NCI-H345 treated with DMSO at 0.1 percent for 48 hours (cell line): ENCODE results near the gene SLC46A3.
"Not testable (repeated sequence)": the region's sequence is repeated elsewhere in the genome, so short reads cannot be mapped to it uniquely, and the experiment has no call there.

ENCODE experiments used
- DNase-seq: peaks from one replicate; lab custom pipeline; 2025; ENCODE audit not compliant: unreplicated experiment; lab: John Stamatoyannopoulos, UW

The SLC46A3 gene

DNA sequence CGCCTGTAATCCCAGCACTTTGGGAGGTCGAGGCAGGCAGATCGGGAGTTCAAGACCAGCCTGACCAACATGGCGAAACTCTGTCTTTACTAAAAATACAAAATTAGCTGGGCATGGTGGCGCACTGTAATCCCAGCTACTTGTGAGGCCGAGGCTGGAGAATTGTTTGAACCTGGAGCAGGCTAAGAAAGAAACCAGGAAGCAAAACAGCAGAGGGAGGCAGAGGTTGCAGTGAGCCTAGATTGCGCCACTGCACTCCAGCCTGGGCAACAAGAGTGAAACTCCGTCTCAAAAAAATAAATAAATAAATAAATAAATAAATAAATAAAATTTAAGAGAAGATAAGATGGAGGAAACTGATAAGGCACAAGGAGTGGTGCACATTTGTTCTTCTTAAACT, 35.6 kb downstream of the SLC46A3 start:
- DNase-seq: not testable (repeated sequence)

DNA sequence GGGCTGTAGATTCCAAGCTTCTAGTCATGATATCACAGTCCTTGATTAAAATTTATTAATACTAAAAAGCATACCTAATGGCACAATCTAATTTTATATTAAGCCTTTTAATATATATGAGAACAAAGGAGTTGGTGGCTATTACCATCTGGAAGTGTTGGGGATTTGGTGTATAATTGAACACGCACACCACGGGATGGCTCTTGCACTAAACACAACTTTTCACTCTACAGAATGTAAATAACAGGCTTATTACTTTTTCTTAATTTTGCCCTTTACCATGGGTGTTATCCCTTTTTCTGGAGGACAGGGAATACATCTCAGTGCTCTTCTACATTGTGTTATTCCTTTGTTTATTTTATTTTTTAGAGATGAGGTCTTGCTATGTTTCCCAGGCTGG, 38.2 kb downstream of the SLC46A3 start:
- no peak for DNase-seq

DNA sequence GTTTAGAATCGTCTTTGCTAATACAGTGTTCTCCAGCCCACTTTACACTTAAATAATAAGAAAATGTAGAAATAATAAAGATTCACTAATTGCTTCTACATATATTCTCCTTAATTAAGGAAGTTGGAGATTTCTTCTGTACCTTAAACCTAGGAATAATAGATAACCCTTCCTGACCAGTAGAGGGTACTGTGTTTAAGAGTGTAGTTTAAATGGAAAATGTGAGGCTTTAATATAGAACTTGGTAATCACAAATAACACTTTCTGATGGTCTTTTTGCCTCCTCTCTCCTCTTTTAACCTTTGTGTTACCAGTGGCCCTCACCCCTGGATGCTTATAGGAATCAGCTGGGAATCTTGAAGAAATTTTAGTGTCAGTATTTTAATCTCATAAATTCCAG, 39.1 kb downstream of the SLC46A3 start:
- DNase-seq: no peak

DNA sequence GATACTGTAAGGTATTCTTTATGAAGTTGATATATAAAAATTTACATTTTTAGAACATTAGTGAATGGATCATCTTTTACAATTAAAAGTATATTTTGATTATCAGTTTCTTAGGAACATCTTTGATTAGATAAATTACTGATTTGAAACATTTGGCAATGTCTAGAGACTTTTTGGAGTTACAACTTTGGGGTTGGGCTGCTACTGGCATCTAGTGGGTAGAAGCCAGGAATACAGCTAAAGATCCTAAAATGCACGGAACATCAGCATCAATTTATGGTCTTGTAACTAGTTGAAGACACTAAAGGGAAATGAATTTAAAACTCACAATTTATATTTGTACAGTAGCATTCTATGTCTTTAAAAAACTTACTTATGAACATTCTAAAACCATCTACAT, 40.0 kb downstream of the SLC46A3 start:
- no peak for DNase-seq

DNA sequence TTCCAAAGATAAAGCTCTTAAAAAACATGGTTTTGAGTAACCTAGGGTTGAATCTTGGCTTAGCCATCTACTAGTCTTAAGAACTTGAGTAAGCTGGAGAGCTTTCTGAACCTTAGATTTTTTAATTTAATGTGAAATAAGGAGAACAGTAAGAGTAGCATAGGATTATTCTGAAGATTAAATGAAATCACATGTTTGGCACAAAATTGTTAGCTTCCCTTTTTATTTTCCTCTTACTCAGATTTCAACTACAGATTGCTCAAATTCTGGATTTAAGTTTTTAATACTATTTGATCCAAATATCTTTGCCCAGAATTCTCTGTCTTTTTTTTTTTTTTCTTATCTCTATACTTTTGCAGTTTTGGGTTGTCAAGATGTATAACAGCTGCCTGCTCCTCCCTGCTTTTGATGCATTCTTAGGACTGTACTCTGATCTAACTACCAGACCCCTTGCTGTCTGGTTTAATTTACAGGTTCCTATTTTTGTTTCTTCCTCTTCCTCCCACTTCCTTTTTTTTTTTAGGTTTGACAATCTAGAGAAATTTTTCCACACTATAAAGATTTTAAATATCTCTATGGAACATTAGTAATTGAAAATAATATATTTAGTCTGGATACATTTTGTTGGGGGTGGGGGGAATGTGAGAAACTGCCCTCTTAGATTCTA, 47.5 kb downstream of the SLC46A3 start:
- DNase-seq: no peak

DNA sequence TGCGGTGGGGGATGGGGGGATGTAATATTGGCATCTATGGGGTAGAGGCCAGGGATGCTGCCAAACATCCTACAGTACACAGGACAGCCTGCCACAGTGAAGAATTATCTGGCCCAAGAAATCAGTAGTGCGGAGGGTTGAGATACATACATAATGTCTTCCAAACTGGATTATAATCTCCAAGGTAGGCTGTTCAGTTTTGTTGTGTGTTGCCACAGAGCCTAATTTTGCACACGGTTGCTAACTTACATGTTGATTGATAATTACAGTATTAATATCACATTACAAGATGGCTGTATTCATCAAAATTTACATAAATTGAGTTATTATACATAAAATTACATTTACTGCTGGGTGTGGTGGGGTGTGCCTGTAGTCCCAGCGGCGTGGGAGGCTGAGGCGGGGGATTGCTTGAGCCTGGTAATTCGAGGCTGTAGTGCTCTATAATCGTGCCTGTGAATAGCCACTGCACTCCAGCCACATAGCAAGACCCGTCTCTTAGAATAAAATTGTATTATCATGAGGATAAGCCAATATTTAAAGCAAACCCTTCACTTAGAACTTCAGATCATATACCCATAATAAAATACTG, 51.8 kb downstream of the SLC46A3 start:
- no peak for DNase-seq

DNA sequence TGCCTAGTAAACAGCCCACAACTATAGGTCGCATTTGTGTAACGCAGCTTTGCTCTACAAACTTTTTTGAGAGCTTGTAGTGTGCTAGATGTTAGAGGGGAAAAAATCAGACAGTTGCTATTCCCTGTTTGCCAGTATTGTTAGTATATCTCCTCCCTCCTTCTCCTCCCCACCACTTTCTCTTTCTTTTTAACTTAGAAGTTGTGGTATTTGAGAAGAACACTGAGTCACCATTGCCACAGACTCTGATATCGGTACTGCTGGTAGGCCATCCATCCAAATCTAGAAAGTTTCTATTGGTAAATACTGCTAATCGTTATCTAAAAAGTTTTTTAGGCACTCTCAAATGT, 59.2 kb downstream of the SLC46A3 start:
- DNase-seq: no peak

DNA sequence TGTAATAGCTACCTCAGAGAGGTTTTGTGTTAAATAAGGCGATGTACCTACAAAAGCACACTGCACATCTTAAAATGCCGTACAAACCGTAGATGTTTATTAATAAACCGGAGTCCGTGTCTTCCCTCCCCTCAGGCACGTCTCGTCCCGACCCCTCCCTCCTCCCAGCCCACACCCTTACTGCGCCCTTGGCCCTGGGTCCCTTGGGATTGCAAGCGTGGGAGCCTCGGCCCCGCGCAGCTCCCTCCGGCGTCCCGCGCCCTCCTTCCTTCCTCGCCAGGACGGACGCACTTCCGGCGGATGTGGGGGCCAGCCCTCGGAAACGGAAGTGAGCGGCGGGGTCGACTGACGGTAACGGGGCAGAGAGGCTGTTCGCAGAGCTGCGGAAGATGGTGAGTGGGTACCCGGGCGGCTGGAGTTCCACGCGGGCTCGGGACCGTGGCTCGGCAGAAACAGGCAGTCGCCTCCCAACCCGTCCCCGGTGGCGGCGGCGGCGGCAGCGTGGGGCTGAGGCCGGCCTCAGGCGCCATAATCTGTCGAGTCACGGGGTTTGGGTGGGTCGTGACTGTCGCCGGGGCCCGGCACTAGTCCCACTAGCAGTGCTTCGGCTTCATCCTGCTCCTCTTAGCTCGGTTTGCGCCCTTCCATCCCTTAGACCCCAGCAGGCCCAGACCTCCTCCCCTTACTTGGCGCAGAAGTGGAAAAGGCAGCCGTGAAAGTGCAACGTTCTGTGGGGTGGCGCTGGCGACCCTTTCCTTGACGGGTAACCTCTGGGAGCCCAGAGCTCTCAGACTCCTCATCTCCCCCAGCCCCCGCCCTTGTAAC, 59.8 kb downstream of the SLC46A3 start, which contains the start of gene POMP:
TSS of gene POMP (plus strand) at position 335 of the 825 bp plus-strand sequence. CDS start at position 390, 55 bp downstream.
- DNase-seq: peak; percentile 72

DNA sequence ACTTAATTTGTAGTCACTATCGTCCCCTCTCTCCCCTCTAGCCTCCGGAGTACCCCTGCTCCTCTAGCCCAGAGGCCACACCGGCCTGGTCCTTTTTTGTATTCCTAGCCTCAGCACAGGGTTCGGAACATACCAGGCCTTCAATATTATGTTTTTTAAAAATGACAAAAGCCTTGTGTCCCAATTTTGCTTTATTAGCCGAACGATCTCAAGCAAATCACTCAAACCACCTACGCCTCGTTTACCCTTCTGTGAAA, 60.3 kb downstream of the SLC46A3 start:
- no peak for DNase-seq

DNA sequence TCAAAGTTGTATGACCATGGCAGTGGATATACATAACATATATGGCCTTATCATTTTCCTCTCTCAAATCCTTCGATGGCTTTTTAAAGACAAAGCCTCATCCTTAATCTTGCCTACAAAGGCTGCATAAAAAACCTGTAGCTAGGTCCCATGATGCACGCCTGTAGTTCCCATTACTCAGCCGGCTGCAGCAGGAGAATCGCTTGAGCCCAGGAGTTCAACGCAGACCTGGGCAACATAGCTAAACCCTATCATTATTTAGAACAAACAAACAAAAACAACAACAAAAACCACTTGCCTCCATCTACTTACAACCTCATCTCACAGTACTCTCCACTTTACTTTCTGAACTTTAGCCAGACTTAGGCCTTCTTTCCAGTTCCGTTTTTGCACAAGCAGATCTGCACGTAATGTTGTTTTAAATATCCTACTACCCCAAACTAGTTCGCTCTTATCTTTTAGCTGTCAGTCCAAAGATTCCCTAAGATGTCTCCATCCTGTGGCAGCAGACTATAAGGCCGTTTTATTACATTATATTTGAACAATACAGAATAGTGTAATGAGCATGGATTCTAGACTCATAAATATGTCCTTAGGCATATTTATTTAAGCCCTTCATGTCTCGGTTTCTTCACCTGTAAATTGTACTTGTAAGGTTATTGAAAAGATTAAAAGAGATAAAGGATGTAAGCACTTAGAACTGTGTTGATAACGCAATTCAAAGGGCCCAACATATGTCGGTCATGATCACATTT, 60.8 kb downstream of the SLC46A3 start:
- no peak for DNase-seq

DNA sequence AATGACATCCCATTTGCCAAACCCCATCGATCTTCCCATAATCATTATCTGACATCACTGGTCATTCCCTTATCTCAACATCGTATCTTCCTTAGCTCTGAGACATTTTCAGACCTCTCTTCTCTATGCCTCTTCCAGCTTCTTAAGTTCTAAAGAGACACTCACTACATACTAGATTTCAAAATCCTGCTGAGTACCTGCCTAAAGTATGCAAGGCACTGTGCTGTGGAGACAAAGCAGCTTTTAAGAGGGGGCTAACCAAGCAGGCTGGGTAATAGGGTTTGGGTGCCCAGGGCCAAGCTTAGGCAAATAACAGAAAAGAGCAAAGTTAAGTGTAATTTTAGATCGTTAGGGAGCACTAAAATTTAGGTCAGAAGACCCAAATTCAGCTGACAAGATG, 63.2 kb downstream of the SLC46A3 start:
- no peak for DNase-seq

DNA sequence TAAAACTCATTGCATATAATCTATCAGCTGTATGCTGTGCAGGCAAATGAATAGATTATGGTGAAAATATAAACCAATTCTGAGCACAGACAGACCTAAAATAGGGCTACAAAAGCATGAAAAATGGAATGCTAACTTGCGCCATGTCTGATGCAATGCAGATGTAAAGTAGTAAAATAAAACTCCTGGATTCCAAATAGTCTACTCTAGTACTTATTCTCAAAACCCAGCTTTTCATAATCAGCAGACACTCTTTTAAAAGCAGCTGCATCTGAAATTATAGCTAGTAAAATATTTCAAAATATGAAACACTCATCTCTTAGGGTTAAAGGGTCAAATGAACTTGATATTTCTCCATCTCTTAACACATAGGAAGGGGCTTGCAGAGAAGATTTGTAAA, 64.5 kb downstream of the SLC46A3 start:
- DNase-seq: no peak

DNA sequence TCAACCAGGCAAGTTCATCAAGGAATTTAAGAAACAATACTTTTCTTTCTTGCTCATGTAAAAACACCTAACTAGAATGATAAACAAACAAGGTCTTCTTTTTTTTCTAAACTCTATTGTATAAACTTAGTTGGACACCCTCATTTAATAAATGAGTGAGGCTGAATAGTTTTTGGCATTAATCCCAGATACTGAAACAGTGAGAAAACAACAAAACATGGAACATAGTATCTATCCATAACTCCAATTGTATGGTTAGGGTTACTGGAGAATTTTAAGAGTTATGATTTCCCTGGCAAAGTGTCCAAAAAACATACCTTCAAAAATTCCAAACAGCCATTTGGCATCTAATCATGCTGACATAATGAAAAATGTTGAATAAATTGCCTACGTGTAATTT, 65.7 kb downstream of the SLC46A3 start:
- no peak for DNase-seq

DNA sequence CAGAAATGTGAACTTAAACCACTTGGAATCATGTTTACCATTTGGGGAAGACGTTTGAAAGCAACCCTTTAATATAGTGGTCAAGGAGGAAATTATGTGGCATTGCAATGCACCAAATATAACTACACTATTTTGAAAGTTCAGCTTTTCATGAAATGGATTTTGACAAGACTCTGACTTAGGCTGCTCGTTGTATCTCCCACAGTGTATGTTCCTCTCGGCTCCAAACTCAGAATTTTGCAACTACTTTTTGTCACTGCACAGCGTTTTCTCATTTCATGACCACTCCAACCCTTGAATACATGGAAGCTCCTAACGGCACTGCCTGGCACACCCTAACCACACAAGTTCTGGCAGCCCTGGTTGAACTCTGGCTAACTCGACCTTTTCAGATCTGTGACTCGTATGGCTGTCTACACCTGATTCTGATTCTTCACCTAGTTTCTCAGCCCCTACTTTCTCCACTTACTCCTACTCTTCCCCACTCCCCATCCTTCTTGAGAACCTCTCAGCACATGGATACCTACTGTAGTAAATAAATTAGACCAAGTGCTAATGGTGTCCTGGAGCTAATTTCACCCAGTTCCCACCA, 66.9 kb downstream of the SLC46A3 start:
- DNase-seq: no peak

DNA sequence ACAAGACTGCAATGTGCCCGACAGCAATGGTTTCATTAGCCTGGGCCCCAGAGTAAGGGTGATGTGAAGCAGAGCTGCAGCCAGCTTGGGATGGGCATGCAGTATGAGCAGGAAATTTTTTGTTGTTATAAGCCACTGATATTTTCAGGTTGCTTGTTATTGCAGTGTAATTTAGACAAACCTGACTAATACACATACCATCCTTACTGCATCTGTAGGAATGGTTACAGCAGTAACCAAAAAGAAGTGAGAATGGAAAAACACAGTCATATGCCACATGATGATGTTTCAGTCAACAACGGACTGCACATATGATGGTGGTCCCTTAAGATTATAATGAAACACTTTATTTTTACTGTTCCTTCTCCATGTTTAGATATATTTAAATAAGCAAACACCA, 68.5 kb downstream of the SLC46A3 start:
- DNase-seq: no peak
